ENCODE results near the gene TMEM208.

GRCh38 chr16:67202426-67202825 is 24.5 kb upstream of the TMEM208 start:
- TF ChIP-seq MEF2A (IDR thresholded peaks at IDR 0.05; ENCODE audit: borderline replicate concordance, low read depth) = no peak
- no peak for TF ChIP-seq ZBTB33 (IDR thresholded peaks at IDR 0.05; ENCODE audit: borderline replicate concordance, low read depth)
- TF ChIP-seq TEAD4 (IDR thresholded peaks at IDR 0.05; ENCODE audit: borderline replicate concordance, insufficient read depth) = no peak
- TF ChIP-seq GABPA (IDR thresholded peaks at IDR 0.05; ENCODE audit: low read depth) = no peak
- TF ChIP-seq SIN3A (IDR thresholded peaks at IDR 0.05; ENCODE audit: borderline replicate concordance, low read depth, low read length) = no peak
- TF ChIP-seq POLR2AphosphoS5 (IDR thresholded peaks at IDR 0.05; ENCODE audit: low read depth, low read length) = no peak
- TF ChIP-seq, protein P1, sequence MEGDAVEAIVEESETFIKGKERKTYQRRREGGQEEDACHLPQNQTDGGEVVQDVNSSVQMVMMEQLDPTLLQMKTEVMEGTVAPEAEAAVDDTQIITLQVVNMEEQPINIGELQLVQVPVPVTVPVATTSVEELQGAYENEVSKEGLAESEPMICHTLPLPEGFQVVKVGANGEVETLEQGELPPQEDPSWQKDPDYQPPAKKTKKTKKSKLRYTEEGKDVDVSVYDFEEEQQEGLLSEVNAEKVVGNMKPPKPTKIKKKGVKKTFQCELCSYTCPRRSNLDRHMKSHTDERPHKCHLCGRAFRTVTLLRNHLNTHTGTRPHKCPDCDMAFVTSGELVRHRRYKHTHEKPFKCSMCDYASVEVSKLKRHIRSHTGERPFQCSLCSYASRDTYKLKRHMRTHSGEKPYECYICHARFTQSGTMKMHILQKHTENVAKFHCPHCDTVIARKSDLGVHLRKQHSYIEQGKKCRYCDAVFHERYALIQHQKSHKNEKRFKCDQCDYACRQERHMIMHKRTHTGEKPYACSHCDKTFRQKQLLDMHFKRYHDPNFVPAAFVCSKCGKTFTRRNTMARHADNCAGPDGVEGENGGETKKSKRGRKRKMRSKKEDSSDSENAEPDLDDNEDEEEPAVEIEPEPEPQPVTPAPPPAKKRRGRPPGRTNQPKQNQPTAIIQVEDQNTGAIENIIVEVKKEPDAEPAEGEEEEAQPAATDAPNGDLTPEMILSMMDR (IDR thresholded peaks at IDR 0.05) = no peak
- no peak for TF ChIP-seq FOXM1 (IDR thresholded peaks at IDR 0.05; ENCODE audit: low read depth)
- TF ChIP-seq, protein P2, sequence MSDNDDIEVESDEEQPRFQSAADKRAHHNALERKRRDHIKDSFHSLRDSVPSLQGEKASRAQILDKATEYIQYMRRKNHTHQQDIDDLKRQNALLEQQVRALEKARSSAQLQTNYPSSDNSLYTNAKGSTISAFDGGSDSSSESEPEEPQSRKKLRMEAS (IDR thresholded peaks at IDR 0.05; ENCODE audit: low read depth) = no peak
- no peak for TF ChIP-seq TAF1 (IDR thresholded peaks at IDR 0.05; ENCODE audit: borderline replicate concordance, low read depth, low read length)

Measured in SK-N-SH (cell line).